HG02970 (cell line): ENCODE measurements around the gene SDSL.

Experiments
- ATAC-seq: cut with Tn5 transposase; IDR thresholded peaks from one replicate; pipeline ENCODE4 v1.9.1; 2021; ENCODE audit warnings: mild to moderate bottlenecking, moderate library complexity, moderate number of reproducible peaks; ENCODE audit not compliant: unreplicated experiment, low FRiP score

Gene SDSL

DNA sequence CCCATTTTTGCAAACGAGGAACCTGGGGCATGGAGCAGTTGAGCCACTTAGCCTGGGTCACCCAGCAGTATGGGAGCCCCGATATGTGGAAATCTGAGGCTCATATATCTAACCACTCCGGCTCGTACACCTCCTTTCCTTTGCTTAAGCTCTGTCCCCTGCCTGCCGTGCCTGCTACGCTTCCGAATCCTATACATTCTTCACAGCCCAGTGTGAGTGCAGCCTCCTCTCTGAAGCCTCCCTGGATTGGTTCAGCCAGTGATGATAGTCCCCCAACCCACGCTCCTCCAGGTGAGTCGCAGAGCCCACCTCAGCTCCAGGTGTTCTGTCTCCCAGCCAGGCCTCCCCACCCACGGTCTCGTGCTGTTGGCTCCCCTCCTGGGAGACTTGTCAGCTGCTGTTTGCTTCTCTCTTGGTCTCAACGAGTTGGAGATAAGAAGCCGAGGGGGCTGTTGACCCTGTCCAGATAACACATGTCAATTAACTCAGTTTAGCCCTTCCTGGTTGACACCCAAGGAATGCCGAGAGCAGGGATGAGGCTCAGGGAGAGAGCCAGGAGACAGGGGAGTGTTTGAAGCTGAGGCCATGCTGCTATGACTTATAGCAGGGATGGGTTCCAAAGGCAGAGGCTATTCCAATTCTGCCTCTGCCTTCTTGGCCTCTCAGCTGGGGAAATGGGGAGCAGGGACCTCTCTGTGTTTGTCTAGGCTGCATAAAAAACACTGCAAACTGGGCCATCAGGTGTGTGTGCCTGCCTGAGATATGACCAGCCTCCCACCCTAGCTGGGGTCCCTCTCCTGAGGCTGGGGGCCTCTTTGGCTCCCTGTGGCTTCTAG, 19.0 kb downstream of the SDSL start:
- ATAC-seq = no peak

- no peak for ATAC-seq
Measured at GRCh38 chr12:113443030-113443539, 20.9 kb downstream of the SDSL start.

DNA sequence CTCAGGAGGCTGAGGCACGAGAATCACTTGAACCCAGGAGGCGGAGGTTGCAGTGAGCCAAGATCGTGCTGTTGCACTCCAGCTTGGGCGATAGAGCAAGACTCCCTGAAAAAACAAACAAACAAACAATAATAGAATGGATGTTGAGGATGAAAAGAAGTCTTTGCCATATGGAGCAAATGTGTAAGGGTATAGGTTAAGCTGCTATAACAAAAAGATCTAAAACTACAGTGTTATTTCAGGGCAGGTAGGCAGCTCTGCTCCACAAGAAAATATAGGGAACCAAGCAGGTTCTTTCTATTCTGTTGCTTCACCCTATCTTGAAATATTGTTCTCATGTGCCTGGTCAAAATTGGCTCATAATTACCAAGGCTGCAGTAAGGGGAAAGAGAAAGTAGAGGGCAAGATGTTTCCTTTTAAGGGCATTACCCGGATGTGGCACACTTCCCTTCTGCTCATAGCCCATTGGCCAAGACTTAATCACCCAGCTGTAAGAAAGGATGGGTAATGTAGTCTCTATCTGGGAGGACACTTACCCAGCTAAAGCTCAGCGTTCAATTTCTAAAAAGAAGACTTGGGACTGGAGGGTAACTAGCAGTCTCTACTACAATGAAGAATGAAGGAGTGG, 23.5 kb downstream of the SDSL start:
- ATAC-seq = no peak

- ATAC-seq = no peak
Measured at GRCh38 chr12:113448873-113449272, 26.7 kb downstream of the SDSL start.

DNA sequence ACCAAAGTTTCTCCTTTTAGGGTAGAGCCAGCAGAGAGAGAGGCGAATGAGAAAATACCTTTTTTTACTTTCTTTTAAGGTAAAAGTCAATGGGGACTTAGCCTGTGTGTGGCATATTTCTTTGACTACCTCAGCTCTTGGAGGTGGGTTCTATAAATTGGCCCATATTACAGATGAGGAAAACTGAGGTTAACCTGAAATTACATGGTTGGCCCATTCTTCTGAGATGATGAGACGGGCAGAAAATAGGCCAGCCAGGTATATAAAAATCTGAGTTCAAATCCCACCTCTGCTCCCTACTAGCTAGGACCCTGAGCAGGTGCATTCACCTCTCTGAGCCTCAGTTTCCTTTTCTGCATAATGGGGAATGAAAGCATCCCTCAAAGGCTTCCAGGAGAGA, 27.1 kb downstream of the SDSL start:
- ATAC-seq = no peak

DNA sequence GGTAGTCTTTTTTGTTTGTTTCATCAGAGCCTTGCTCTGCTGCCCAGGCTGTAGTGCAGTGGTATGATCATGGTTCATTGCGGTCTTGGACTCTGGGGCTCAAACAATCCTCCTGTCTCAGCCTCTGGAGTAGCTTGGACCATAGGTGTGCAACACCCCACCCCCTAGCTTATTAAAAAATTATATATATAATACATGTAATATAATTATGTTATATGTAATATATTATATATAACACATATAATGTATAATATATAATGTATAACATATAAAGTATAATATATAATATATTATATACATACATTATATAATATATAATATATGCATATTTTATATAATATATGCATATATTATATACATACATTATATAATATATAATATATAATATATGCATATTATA, 27.7 kb downstream of the SDSL start:
- no peak for ATAC-seq

DNA sequence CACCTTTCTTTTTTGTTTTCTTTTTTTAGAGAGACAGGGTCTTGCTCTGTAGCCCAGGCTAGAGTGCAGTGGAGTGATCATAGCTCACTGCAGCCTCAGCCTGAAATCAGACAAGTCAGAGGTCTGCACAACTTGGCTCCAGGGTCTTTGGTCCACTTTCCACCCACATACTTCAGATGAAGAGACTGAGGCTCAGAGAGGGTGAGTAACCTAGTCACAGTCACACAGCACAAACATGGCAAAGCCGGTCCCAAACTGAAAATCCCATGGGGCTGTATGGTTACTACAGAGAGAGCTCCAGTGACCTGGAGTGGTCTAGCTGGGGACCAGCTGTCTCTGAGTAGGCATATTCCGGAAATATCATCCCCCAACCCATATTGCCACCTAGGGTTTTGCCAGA, 30.3 kb downstream of the SDSL start:
- ATAC-seq = no peak

DNA sequence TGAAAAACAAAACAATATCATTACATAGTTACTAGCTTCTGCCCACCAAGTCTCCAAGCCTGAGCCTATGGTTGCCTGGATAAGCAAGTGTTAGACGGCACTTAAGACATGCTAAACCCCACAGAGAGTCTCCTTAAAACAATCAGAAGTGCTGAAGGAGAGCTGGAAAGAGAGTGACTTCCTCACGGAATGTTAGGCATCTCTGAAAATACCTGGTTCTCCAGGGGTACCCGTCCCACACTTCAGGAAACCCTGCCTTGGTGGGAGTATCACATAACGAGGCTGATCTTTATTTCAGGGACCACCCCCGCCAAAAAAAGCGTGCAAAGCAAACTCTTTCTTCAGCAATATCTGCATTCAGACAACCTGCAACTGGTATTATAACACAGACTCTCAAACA, 31.1 kb downstream of the SDSL start:
- ATAC-seq = no peak

DNA sequence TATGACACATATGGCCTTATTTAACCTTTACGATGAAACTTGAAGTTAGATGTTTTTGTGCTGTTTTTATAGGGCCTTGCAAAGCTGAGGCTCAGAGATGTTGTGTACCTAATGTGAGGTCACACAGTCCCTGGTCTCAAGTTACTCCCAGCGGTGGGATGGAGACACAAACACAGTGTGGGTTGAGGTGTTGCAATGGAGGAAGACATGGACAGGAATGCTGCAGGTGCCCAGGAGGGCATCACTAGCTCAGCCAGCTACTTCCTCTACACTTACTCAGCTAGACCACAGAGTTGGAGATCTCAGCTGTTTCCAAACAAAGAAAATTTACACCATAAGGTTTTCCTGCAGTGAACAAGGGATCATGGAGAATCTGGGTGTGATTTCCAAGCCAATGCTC, 34.0 kb downstream of the SDSL start:
- no peak for ATAC-seq

DNA sequence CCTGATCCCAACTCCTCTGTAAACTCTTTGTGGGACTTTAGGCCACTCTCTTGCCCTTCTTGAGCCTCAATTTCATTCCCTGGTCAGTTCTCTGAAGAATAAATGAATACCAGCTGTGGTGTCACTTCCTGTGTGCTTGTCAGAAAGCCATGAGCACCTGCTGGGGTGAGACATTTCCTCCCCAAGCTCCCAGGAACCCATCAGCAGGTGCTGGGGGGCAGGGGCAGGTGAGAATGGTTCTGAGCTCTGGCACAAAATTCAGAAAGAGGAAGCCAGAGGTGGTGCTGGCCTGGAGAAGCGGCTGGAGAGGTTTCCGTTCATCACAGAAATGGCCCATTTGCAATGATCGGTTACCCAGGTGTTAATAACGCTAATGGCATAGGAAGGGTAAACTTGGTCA, 34.6 kb downstream of the SDSL start:
- ATAC-seq = no peak

GRCh38 chr12:113457185-113457584, 35.0 kb downstream of the SDSL start:
- no peak for ATAC-seq

DNA sequence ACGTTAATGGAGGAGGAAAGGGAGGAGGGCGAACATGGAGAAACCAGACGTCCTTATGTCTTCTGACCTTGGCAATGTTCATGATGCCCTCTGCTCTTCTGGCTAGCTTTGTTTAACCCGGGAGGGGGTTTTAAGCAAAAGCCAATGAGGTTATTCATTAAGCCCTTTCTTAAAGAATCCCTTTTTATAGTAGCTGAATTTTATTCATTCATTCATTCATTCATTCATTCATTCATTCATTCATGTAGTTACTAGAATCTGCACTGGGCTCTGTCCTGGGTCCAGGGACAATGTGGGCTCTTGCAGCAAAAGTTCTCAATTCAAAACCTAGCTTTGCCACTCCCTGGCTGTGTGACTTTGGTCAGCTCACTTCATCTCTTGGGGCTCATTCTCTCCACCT, 35.5 kb downstream of the SDSL start:
- no peak for ATAC-seq

DNA sequence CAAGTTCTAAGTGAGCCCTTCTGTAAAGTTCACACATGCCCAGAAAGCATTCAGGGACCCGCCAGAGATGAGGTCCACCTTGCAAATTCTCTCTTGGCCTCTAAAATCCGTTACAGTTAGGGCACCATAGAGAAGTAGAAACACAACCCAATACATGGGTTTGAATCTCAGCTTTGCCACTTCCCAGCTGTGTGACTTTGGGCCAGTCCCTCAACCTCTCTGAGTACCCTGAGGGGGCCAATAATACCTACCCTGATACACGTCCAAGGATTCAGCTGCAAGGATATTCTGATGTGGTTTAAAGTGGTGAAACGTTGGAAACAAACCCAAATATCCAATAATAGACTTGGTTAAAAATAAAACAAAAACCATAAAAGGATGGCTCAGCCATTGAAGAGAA, 37.8 kb downstream of the SDSL start:
- ATAC-seq = no peak

GRCh38 chr12:113461666-113462065, 39.5 kb downstream of the SDSL start:
- ATAC-seq = no peak

DNA sequence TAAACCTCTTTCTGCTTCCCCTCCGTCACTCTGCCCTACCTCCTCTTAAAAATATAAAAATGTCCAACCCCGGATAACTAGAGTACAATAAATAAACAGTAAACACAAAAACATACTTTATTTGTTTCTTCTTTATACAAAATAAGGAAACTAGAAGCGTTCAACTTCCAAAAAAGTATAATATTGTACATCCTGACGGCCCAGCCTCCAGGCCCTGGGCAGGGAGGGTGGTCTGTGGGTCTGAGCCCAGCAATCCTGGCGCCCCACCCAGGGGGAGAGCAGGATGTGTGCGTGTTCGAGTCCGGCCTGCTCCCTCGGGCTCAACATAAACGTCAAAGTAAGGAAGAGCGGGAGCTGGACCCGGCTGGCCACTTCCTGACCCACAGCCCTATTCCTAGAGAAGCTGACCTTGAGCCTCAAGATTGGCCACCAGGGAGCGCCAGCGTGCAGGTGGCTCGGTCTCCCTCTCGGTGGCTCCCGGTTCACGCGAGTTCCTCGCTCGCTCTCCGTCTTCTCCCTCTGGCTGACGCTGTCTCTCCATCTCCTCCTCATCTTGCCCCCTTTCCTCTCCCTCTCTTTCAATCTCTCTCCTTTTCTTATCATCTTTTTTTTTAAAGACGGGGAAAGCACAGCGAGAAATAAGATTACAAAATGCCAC, 40.1 kb downstream of the SDSL start:
- ATAC-seq = no peak

- no peak for ATAC-seq
Measured at GRCh38 chr12:113462998-113463745, 41.0 kb downstream of the SDSL start.

- no peak for ATAC-seq
Measured at GRCh38 chr12:113463746-113464451, 41.7 kb downstream of the SDSL start.

GRCh38 chr12:113464452-113464775, 42.2 kb downstream of the SDSL start:
- no peak for ATAC-seq

DNA sequence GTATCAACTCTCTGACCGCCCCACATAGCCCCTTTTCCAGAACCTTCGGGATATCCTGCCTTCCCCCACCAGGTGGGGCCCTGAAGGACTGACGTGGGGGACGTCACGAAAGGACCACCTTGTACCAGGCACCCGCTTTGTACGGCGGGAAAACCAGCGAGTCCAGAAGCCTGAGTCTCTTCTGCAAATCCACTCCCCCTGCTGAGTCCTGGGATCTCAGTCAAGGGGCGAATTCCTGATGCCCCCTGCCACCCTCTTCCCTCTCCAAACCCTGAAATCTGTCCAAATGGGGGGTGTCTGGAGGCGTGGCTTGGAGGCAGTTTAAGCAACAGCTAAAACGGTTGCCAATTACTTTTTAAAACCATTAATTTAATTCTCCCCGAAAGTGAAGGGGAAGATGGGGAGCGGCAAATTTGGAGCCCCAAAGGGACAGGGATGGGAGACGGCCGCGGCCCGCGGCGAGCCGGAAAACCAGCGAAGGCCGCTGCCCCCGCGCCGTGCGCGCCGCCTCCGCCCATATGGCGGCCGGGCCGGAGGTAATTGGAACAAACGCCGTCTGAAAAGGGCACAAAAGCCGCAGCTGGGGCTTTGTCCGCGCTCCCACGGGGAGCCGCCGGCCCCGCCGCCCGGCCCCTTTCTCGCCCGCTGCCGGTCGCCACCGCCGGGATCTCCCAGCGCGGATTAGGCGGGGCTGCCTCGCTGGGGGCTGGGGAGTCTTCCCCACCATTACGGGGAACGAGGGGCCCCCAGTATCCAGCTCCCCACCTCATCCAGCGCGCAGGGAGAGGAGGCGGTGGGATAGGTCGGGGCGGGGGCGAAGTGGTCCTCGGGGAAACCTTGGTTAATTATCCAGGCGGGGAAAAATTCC, 42.9 kb downstream of the SDSL start:
- no peak for ATAC-seq
